Transverse colon (tissue), 3 donors: ENCODE measurements around the gene MACROD1.

ENCODE experiments used
- CTCF ChIP-seq, 5 experiments: fragments of 200-600 bp in 3 of 5; fragments of 450-650 bp in 2 of 5; sonication (generic) in 3 of 5; IDR thresholded peaks; 1 replicate in 2 of 5; 2 replicates in 3 of 5; pipeline ENCODE4 v1.5.1; 2016 to 2017; ENCODE audit warnings: antibody characterized with exemption in 5 of 5, inconsistent platforms in 3 of 5, mild to moderate bottlenecking in 2 of 5, moderate library complexity in 1 of 5
- POLR2A ChIP-seq: fragments of 450-650 bp; IDR thresholded peaks from one replicate; pipeline ENCODE4 v1.6.1; 2016; ENCODE audit warnings: antibody characterized with exemption, mild to moderate bottlenecking, moderate library complexity

- TF ChIP-seq CTCF (IDR thresholded peaks at IDR 0.05) (no peak), POLR2A (no peak)
Observed at GRCh38 chr11:64196626-64197025, 30.7 kb upstream of the MACROD1 start.
